Endothelial cell (in vitro differentiated cells): ENCODE results near the gene SND1. TPM values are rescaled to one million over a fixed set of nuclear protein-coding genes. Genes with fewer than 3 reads are reported as not detected.

ENCODE experiments used
- DNase-seq: peaks from one replicate; pipeline ENCODE4 v3.0.0; 2021; ENCODE audit warnings: low spot score
- H3K27ac Mint-ChIP-seq: one replicate; pipeline ENCODE4 v1.8.0; 2021; ENCODE audit warnings: mixed read lengths, inconsistent platforms; ENCODE audit not compliant: unreplicated experiment
- H3K27me3 Mint-ChIP-seq: one replicate; pipeline ENCODE4 v1.8.0; 2021; ENCODE audit warnings: mild to moderate bottlenecking, moderate library complexity, mixed read lengths, inconsistent platforms; ENCODE audit not compliant: unreplicated experiment
- H3K36me3 Mint-ChIP-seq: one replicate; pipeline ENCODE4 v1.8.0; 2021; ENCODE audit warnings: mild to moderate bottlenecking, low read depth, mixed read lengths, inconsistent platforms; ENCODE audit not compliant: unreplicated experiment
- H3K4me1 Mint-ChIP-seq: one replicate; pipeline ENCODE4 v1.8.0; 2021; ENCODE audit warnings: mild to moderate bottlenecking, mixed read lengths, inconsistent platforms; ENCODE audit not compliant: unreplicated experiment
- H3K4me3 Mint-ChIP-seq: one replicate; pipeline ENCODE4 v1.8.0; 2021; ENCODE audit warnings: mild to moderate bottlenecking, mixed read lengths, inconsistent platforms; ENCODE audit not compliant: unreplicated experiment
- H3K9me3 Mint-ChIP-seq: one replicate; pipeline ENCODE4 v1.8.0; 2021; ENCODE audit warnings: mixed read lengths, inconsistent platforms; ENCODE audit not compliant: unreplicated experiment
- total RNA-seq: library from RNA; stranded (reverse); fragmentation: NEBNext Ultra II Directional; extraction: Animal tissue kit (Norgen Biotek cat#: 25700); gene quantifications from one replicate; pipeline ENCODE4 v1.2.1, GENCODE V29; 2021; ENCODE audit not compliant: unreplicated experiment
- TF ChIP-seq, protein P1 (sequence below): fragments of 200-600 bp; sonication (generic); IDR thresholded peaks from one replicate; pipeline ENCODE4 v1.5.0; 2021; ENCODE audit warnings: antibody characterized with exemption; ENCODE audit not compliant: unreplicated experiment

SND1 gene
- total RNA-seq, 1 donor from 2014 or later: 375 TPM

DNA sequence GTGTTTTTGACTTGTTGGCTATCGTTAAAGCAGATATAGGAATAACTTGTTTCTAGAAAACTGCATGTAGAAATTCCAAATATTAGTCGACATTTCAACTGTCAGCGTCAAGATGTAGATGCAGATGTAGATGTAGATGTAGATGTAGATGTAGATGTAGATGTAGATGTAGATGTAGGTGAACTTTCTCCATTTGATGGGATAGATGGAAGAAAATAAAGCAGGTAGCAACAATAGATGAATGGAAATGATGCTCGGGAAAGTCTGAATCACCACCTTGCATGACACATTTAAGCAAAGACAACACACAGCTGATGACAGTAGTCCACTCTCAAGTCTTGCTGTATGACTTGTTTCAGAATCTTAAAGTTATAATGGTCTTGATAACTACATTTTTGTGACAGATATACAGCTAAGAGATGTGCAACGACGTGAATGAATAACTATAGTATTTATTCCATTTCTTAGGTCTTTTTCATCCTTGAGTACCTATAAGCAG lies 53.5 kb downstream of the SND1 start:
- no peak for DNase-seq

DNA sequence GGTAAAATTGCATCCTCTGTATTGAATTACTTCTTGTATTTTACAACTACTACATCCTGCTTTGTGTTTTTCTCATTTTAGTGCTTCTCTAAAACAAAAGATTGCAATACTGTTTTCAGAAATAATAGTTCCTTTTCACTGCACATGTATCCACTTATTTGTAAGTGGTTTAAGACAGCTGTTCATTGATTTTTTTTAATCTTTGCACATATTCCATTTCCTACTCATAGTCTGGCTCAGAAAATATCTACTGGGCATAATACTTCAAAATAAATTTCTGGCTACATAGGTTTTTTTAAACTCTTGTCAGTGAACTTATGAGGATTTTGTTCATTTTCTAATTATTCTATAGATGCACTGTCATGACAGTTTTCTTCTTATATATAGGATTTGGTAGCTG lies 54.8 kb downstream of the SND1 start:
- Mint-ChIP-seq H3K36me3 (peaks cover 56% of the 10 kb centered on the region), H3K27me3 (peaks cover 4% of the 10 kb centered on the region), H3K9me3 (no peaks in the 10 kb centered on the region), H3K27ac (peak overlapping the region; percentile 33), H3K4me1 (peaks cover 29% of the 10 kb centered on the region), H3K4me3 (no peak overlapping the region)
- no peak for DNase-seq
- TF ChIP-seq, protein P1, sequence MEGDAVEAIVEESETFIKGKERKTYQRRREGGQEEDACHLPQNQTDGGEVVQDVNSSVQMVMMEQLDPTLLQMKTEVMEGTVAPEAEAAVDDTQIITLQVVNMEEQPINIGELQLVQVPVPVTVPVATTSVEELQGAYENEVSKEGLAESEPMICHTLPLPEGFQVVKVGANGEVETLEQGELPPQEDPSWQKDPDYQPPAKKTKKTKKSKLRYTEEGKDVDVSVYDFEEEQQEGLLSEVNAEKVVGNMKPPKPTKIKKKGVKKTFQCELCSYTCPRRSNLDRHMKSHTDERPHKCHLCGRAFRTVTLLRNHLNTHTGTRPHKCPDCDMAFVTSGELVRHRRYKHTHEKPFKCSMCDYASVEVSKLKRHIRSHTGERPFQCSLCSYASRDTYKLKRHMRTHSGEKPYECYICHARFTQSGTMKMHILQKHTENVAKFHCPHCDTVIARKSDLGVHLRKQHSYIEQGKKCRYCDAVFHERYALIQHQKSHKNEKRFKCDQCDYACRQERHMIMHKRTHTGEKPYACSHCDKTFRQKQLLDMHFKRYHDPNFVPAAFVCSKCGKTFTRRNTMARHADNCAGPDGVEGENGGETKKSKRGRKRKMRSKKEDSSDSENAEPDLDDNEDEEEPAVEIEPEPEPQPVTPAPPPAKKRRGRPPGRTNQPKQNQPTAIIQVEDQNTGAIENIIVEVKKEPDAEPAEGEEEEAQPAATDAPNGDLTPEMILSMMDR: no peak

More for the DNA sequence above, 53.5 kb downstream of the SND1 start:
- H3K27ac Mint-ChIP-seq: no peak overlapping the region
- TF ChIP-seq, protein P1: no peak
- H3K4me1 Mint-ChIP-seq: peaks cover 29% of the 10 kb centered on the region
- H3K27me3 Mint-ChIP-seq: peaks cover 4% of the 10 kb centered on the region
- H3K36me3 Mint-ChIP-seq: peaks cover 49% of the 10 kb centered on the region
- no peaks in the 10 kb centered on the region for H3K9me3 Mint-ChIP-seq
- H3K4me3 Mint-ChIP-seq: no peak overlapping the region

DNA sequence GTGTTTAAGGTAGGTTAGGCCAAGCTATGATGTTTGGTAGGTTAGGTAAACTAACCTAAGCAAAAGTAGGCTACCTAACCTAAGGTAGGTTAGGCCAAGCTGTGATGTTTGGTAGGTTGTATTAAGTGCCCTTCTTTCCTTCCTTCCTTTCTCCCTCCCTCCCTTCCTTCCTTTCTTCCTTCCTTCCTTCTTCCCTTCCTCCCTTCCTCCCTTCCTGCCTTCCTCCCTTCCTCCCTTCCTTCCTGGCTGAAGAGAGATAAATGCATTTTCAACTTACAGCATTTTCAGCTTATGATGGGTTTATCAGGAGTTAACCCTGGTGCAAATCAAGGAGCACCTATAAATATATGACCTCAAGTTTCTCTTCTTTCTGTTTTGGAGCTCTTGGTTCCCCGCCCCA lies 56.2 kb downstream of the SND1 start:
- TF ChIP-seq, protein P1: no peak
- Mint-ChIP-seq H3K4me3 (peak overlapping the region; percentile 23), H3K9me3 (no peaks in the 10 kb centered on the region), H3K27ac (peak overlapping the region; percentile 51), H3K27me3 (peaks cover 4% of the 10 kb centered on the region), H3K36me3 (peaks cover 60% of the 10 kb centered on the region), H3K4me1 (peaks cover 33% of the 10 kb centered on the region)
- no peak for DNase-seq

DNA sequence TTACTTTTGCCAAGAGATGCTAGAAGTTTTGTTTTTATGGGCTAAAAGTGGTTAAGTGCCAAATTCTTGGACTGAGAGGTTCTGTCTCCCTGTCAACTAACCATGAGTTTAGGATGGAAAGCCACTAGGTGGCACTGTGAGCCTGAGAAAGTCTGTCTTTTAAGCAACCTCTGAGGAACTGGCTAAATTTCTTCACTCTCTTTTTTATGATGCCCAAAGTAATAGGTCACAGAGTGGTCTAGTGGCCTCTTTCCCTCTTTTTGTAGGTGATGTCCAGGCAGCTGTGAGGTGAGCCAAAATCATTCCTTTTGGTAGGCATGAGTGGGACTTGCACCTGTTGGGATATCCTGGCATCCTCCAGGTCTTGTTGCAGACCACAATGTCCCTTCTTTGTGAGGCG lies 56.8 kb downstream of the SND1 start:
- Mint-ChIP-seq H3K27ac (peak overlapping the region; percentile 51), H3K27me3 (peaks cover 4% of the 10 kb centered on the region), H3K4me3 (peak overlapping the region; percentile 23), H3K4me1 (peaks cover 33% of the 10 kb centered on the region), H3K36me3 (peaks cover 61% of the 10 kb centered on the region), H3K9me3 (no peaks in the 10 kb centered on the region)
- DNase-seq: peak; percentile 84
- TF ChIP-seq, protein P1: peak; percentile 77

DNA sequence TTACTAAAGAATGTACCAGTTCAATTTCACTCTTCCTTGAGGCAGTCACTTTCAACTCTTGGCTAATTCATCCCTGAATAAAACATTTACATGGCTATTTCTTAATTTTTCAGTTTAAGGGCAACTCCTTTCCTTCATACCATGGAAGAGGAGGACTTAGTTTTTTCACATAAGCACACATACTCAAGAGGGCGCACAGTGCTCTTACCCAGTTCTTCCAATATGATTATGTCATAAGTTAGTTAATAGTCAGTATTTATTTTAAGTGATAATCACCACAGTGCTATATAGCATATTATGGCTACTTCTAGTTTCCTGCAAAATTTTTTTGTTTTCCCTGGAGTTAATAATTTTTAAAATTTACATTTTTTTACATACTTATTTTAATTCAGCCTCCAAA lies 58.6 kb downstream of the SND1 start:
- peaks cover 41% of the 10 kb centered on the region for H3K4me1 Mint-ChIP-seq
- peak overlapping the region; percentile 47 for H3K4me3 Mint-ChIP-seq
- H3K27me3 Mint-ChIP-seq: peaks cover 4% of the 10 kb centered on the region
- no peaks in the 10 kb centered on the region for H3K9me3 Mint-ChIP-seq
- H3K36me3 Mint-ChIP-seq: peaks cover 63% of the 10 kb centered on the region
- no peak overlapping the region for H3K27ac Mint-ChIP-seq
- TF ChIP-seq, protein P1: no peak
- no peak for DNase-seq
